HEK293 (cell line): Measurements from ENCODE around the gene TRAPPC12.

Experiments
- CTCF ChIA-PET: fragments of 350-600 bp; formaldehyde crosslinking; extraction: SDS; loops from one replicate; lab custom pipeline; 2021; ENCODE audit warnings: antibody characterized with exemption; lab: Yijun Ruan, JAX
- POLR2A ChIA-PET: fragments of 300-600 bp; formaldehyde crosslinking; extraction: SDS; loops from one replicate; lab custom pipeline; 2020; ENCODE audit warnings: antibody characterized with exemption, inconsistent platforms; lab: Yijun Ruan, JAX
- H3K27ac ChIP-seq: fragments of 200-500 bp; sonication (Bioruptor generic); 2 replicates; pipeline ENCODE4 v1.5.1; 2014; ENCODE audit warnings: low read depth, low read length, control low read depth, inconsistent platforms; ENCODE audit errors: extremely low read depth
- H3K36me3 ChIP-seq, 2 experiments: fragments of 200-500 bp in 1 of 2; sonication (Bioruptor generic) in 1 of 2; 1 replicate in 1 of 2; 2 replicates in 1 of 2; pipeline ENCODE4 v1.5.1; 2014 to 2017; ENCODE audit warnings: inconsistent platforms in 2 of 2, low read length in 2 of 2; ENCODE audit not compliant: control insufficient read depth in 2 of 2, insufficient read depth in 1 of 2
- H3K4me1 ChIP-seq: fragments of 200-500 bp; sonication (Bioruptor generic); 2 replicates; pipeline ENCODE4 v1.5.1; 2014; ENCODE audit warnings: mild to moderate bottlenecking, low read length, inconsistent platforms; ENCODE audit not compliant: control insufficient read depth, insufficient read depth
- H3K4me3 ChIP-seq: 2 replicates; pipeline ENCODE4 v1.5.1; 2011; ENCODE audit warnings: low read depth, mild to moderate bottlenecking, control low read depth, low read length, moderate library complexity
- H3K9me3 ChIP-seq: fragments of 200-500 bp; sonication (Bioruptor generic); 2 replicates; pipeline ENCODE4 v1.5.1; 2014; ENCODE audit warnings: low read depth, low read length, inconsistent platforms; ENCODE audit not compliant: control insufficient read depth, insufficient read depth
- IKZF3 ChIP-seq: fragments of 450-650 bp; IDR thresholded peaks from 2 replicates; pipeline ENCODE4 v1.5.0; 2018; ENCODE audit warnings: missing biosample characterization, mild to moderate bottlenecking, missing genetic modification characterization, moderate library complexity
- KLF16 ChIP-seq: fragments of 450-650 bp; formaldehyde crosslinking; IDR thresholded peaks from 2 replicates; pipeline ENCODE4 v1.5.1; 2017; ENCODE audit warnings: missing biosample characterization, missing genetic modification characterization
- SETDB1 ChIP-seq: IDR thresholded peaks from one replicate; pipeline ENCODE4 v1.6.1; 2017; ENCODE audit warnings: mild to moderate bottlenecking, low read length, moderate library complexity, mixed read lengths; ENCODE audit not compliant: insufficient read length
- YY1 ChIP-seq: fragments of 450-650 bp; formaldehyde crosslinking; IDR thresholded peaks from 2 replicates; pipeline ENCODE4 v1.5.1; 2018; ENCODE audit warnings: missing biosample characterization, missing genetic modification characterization
- ZBTB17 ChIP-seq: fragments of 450-650 bp; formaldehyde crosslinking; IDR thresholded peaks from 2 replicates; pipeline ENCODE4 v1.5.1; 2016; ENCODE audit warnings: missing biosample characterization, missing genetic modification characterization
- ZIC2 ChIP-seq: fragments of 450-650 bp; formaldehyde crosslinking; IDR thresholded peaks from 2 replicates; pipeline ENCODE4 v1.5.1; 2016; ENCODE audit warnings: missing biosample characterization, missing genetic modification characterization
- ZNF140 ChIP-seq: fragments of 450-650 bp; formaldehyde crosslinking; IDR thresholded peaks from 2 replicates; pipeline ENCODE4 v1.5.1; 2016; ENCODE audit warnings: missing biosample characterization, missing genetic modification characterization
- ZNF19 ChIP-seq: fragments of 450-650 bp; formaldehyde crosslinking; IDR thresholded peaks from 2 replicates; pipeline ENCODE4; 2016; ENCODE audit warnings: missing biosample characterization, missing genetic modification characterization, low read depth
- ZNF248 ChIP-seq: fragments of 450-650 bp; formaldehyde crosslinking; IDR thresholded peaks from 2 replicates; pipeline ENCODE4 v1.5.1; 2017; ENCODE audit warnings: missing biosample characterization, missing genetic modification characterization
- ZNF426 ChIP-seq: fragments of 450-650 bp; formaldehyde crosslinking; IDR thresholded peaks from 2 replicates; pipeline ENCODE4 v1.5.1; 2017; ENCODE audit warnings: missing biosample characterization, missing genetic modification characterization, mild to moderate bottlenecking, inconsistent platforms, moderate library complexity
- ZNF529 ChIP-seq: fragments of 450-650 bp; formaldehyde crosslinking; IDR thresholded peaks from 2 replicates; pipeline ENCODE4 v1.5.1; 2017; ENCODE audit warnings: missing genetic modification characterization, missing biosample characterization; ENCODE audit not compliant: insufficient replicate concordance
- TF ChIP-seq, protein P1 (sequence below): fragments of 450-650 bp; formaldehyde crosslinking; IDR thresholded peaks from 2 replicates; pipeline ENCODE4 v1.5.1; 2016; ENCODE audit warnings: missing biosample characterization, missing genetic modification characterization
- TF ChIP-seq, protein P2 (sequence below): fragments of 450-650 bp; formaldehyde crosslinking; IDR thresholded peaks from 2 replicates; pipeline ENCODE4 v1.5.1; 2016; ENCODE audit warnings: missing biosample characterization, missing genetic modification characterization
- TF ChIP-seq, protein P3 (sequence below): fragments of 450-650 bp; formaldehyde crosslinking; IDR thresholded peaks from 2 replicates; pipeline ENCODE4 v1.5.1; 2016; ENCODE audit warnings: missing biosample characterization, missing genetic modification characterization
- TF ChIP-seq, protein P4 (sequence below): fragments of 450-650 bp; formaldehyde crosslinking; IDR thresholded peaks from 2 replicates; pipeline ENCODE4 v1.5.0; 2017; ENCODE audit warnings: missing biosample characterization, missing genetic modification characterization, borderline replicate concordance
- TF ChIP-seq, protein P5 (sequence below): IDR thresholded peaks from 2 replicates; pipeline ENCODE4 v1.6.1; 2011; ENCODE audit warnings: mild to moderate bottlenecking, low read depth, low read length, borderline replicate concordance

The TRAPPC12 gene

DNA sequence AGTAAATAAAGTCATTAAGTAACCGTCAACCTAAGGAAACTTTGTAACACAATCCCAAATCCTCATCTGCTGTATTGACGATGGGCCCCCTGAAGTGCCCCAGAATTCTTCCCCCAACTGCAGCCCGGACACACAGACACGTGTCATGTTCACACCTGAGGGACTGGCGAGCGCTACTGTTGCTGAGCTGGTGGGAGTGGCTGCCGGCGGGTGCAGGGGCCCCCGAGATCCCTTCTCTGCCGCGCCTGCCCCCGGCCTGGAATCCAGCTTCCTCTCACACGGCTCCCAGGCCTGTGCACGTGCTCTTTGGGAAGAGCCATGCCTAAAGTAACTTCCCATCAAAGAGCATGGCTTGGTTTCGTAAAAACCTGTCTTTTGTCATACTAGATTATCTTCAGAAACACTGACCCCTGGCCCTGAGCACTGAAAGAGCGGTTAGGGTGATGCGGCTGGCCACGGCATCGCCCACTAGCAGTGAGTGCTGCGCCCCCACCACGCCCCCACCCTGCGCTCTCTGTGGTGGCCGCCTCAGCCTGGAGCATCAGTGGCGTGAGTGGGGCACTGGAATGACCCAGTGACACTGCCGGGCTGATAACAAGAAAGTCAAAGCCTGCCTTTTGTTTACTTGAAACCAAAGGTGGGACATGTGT, 83.8 kb downstream of the TRAPPC12 start:
- POLR2A ChIA-PET, result no interaction called here
- no peaks in the 10 kb centered on the region for H3K9me3 ChIP-seq
- TF ChIP-seq ZNF140 (no peak), ZIC2 (no peak), KLF16 (tag by site-specific recombination) (no peak), ZNF529 (tag by site-specific recombination) (no peak), ZNF248 (tag by site-specific recombination) (no peak), IKZF3 (no peak), YY1 (tag by site-specific recombination) (no peak), ZBTB17 (tag by site-specific recombination) (no peak), ZNF19 (tag by site-specific recombination) (no peak), SETDB1 (no peak), ZNF426 (tag by site-specific recombination) (no peak)
- TF ChIP-seq, protein P1, sequence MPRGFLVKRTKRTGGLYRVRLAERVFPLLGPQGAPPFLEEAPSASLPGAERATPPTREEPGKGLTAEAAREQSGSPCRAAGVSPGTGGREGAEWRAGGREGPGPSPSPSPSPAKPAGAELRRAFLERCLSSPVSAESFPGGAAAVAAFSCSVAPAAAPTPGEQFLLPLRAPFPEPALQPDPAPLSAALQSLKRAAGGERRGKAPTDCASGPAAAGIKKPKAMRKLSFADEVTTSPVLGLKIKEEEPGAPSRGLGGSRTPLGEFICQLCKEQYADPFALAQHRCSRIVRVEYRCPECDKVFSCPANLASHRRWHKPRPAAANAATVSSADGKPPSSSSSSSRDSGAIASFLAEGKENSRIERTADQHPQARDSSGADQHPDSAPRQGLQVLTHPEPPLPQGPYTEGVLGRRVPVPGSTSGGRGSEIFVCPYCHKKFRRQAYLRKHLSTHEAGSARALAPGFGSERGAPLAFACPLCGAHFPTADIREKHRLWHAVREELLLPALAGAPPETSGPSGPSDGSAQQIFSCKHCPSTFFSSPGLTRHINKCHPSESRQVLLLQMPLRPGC (tag by site-specific recombination), result no peak
- TF ChIP-seq, protein P2, sequence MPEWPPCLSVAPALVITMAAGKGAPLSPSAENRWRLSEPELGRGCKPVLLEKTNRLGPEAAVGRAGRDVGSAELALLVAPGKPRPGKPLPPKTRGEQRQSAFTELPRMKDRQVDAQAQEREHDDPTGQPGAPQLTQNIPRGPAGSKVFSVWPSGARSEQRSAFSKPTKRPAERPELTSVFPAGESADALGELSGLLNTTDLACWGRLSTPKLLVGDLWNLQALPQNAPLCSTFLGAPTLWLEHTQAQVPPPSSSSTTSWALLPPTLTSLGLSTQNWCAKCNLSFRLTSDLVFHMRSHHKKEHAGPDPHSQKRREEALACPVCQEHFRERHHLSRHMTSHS (tag by site-specific recombination), result no peak
- TF ChIP-seq, protein P3, sequence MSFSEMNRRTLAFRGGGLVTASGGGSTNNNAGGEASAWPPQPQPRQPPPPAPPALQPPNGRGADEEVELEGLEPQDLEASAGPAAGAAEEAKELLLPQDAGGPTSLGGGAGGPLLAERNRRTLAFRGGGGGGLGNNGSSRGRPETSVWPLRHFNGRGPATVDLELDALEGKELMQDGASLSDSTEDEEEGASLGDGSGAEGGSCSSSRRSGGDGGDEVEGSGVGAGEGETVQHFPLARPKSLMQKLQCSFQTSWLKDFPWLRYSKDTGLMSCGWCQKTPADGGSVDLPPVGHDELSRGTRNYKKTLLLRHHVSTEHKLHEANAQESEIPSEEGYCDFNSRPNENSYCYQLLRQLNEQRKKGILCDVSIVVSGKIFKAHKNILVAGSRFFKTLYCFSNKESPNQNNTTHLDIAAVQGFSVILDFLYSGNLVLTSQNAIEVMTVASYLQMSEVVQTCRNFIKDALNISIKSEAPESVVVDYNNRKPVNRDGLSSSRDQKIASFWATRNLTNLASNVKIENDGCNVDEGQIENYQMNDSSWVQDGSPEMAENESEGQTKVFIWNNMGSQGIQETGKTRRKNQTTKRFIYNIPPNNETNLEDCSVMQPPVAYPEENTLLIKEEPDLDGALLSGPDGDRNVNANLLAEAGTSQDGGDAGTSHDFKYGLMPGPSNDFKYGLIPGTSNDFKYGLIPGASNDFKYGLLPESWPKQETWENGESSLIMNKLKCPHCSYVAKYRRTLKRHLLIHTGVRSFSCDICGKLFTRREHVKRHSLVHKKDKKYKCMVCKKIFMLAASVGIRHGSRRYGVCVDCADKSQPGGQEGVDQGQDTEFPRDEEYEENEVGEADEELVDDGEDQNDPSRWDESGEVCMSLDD (tag by site-specific recombination), result no peak
- TF ChIP-seq, protein P4, sequence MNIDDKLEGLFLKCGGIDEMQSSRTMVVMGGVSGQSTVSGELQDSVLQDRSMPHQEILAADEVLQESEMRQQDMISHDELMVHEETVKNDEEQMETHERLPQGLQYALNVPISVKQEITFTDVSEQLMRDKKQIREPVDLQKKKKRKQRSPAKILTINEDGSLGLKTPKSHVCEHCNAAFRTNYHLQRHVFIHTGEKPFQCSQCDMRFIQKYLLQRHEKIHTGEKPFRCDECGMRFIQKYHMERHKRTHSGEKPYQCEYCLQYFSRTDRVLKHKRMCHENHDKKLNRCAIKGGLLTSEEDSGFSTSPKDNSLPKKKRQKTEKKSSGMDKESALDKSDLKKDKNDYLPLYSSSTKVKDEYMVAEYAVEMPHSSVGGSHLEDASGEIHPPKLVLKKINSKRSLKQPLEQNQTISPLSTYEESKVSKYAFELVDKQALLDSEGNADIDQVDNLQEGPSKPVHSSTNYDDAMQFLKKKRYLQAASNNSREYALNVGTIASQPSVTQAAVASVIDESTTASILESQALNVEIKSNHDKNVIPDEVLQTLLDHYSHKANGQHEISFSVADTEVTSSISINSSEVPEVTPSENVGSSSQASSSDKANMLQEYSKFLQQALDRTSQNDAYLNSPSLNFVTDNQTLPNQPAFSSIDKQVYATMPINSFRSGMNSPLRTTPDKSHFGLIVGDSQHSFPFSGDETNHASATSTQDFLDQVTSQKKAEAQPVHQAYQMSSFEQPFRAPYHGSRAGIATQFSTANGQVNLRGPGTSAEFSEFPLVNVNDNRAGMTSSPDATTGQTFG (tag by site-specific recombination), result no peak
- TF ChIP-seq, protein P5, sequence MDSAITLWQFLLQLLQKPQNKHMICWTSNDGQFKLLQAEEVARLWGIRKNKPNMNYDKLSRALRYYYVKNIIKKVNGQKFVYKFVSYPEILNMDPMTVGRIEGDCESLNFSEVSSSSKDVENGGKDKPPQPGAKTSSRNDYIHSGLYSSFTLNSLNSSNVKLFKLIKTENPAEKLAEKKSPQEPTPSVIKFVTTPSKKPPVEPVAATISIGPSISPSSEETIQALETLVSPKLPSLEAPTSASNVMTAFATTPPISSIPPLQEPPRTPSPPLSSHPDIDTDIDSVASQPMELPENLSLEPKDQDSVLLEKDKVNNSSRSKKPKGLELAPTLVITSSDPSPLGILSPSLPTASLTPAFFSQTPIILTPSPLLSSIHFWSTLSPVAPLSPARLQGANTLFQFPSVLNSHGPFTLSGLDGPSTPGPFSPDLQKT, result no peak
- no peaks in the 10 kb centered on the region for H3K4me1 ChIP-seq
- H3K36me3 ChIP-seq, result peaks cover 4 to 61% of the 10 kb centered on the region in 2 experiments; a peak in 2 of 3 replicates
- CTCF ChIA-PET, result interaction anchor here (0.6 to 1.9 kb wide), 5 partner anchors 11 to 1089 kb away, joined by 3 to 16 read pairs (median 4); no protein-coding TSS in a partner anchor
- H3K4me3 ChIP-seq, result no peak overlapping the region
- no peak overlapping the region for H3K27ac ChIP-seq
